ENCODE data around the gene STX1A. TPM values are rescaled to one million over a fixed set of nuclear protein-coding genes. Genes with fewer than 3 reads are reported as not detected.
"Not testable (repeated sequence)": the region's sequence is repeated elsewhere in the genome, so short reads cannot be mapped to it uniquely, and the experiment has no call there.

Gene STX1A
- total and polyA plus RNA-seq, 2 experiments from 2014 or later: 10.9 to 12.0 TPM

- no peak overlapping the region for H2AFZ ChIP-seq
- in situ Hi-C loops (cut with MboI): no loop called here
- H3K36me3 ChIP-seq (ENCODE audit: low read depth): no peaks in the 10 kb centered on the region
- H3K79me2 ChIP-seq (ENCODE audit: insufficient read depth): no peaks in the 10 kb centered on the region
- no peak overlapping the region for H3K4me2 ChIP-seq (ENCODE audit: unreplicated experiment)
- H3K27ac ChIP-seq: no peak overlapping the region
- 70 to 71% methylated on average over 6 to 8 of the region's 8 CpGs for WGBS, 2 experiments (ENCODE audit: low coverage in 1 of 2, low lambda C conversion rate in 2 of 2, missing lambda C conversion rate in 2 of 2)
- DNase-seq: no peak
- H4K20me1 ChIP-seq (ENCODE audit: insufficient read depth): no peaks in the 10 kb centered on the region
- H3K9me3 ChIP-seq (ENCODE audit: low read depth): no peaks in the 10 kb centered on the region
- TF ChIP-seq EZH2 (IDR thresholded peaks at IDR 0.05; ENCODE audit: insufficient read depth, poor library complexity, severe bottlenecking) (no peak), EZH2phosphoT487 (IDR thresholded peaks at IDR 0.05; ENCODE audit: insufficient read depth, low read depth) (no peak)
- no peak overlapping the region for H3K4me3 ChIP-seq
- no peak overlapping the region for H3K9ac ChIP-seq
- H3K9me2 ChIP-seq (ENCODE audit: insufficient read depth): no peaks in the 10 kb centered on the region
- no peaks in the 10 kb centered on the region for H3F3A ChIP-seq (ENCODE audit: insufficient read depth)
- no peaks in the 10 kb centered on the region; the same call in 1 of the 2 replicates for H3K27me3 ChIP-seq (replicated peaks; ENCODE audit: insufficient read depth)
- H3K4me1 ChIP-seq (ENCODE audit: insufficient read depth): no peaks in the 10 kb centered on the region
Measured at GRCh38 chr7:73659983-73660382, 59.5 kb downstream of the STX1A start.

DNA sequence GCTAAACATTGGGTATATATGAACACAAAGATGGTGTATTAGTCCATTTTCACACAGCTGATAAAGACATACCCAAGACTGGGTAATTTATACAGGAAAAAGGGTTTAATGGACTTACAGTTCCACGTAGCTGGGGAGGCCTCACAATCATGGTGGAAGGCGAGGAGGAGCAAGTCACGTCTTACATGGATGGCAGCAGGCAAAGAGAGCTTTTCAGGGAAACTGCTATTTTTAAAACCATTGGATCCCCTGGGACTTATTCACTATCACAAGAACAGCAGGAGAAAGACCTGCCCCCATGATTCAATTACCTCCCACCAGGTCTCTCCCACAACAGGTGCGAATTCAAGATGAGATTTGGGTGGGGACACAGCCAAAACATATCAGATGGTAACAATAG, 64.2 kb downstream of the STX1A start:
- H3K9me3 ChIP-seq (ENCODE audit: low read depth); H3K4me1 ChIP-seq (ENCODE audit: insufficient read depth); H3K27ac ChIP-seq; H2AFZ ChIP-seq; H3K9ac ChIP-seq; H3K9me2 ChIP-seq (ENCODE audit: insufficient read depth); H3K36me3 ChIP-seq (ENCODE audit: low read depth); DNase-seq; H3F3A ChIP-seq (ENCODE audit: insufficient read depth); H3K4me2 ChIP-seq (ENCODE audit: unreplicated experiment); H3K27me3 ChIP-seq (replicated peaks; ENCODE audit: insufficient read depth); H4K20me1 ChIP-seq (ENCODE audit: insufficient read depth); H3K4me3 ChIP-seq; H3K79me2 ChIP-seq (ENCODE audit: insufficient read depth); in situ Hi-C loops (cut with MboI): not testable (repeated sequence)
- 57 to 70% methylated on average over 4 of the region's 4 CpGs for WGBS, 2 experiments (ENCODE audit: low coverage in 1 of 2, low lambda C conversion rate in 2 of 2, missing lambda C conversion rate in 2 of 2)

GRCh38 chr7:73652541-73652949, 66.9 kb downstream of the STX1A start:
- H4K20me1 ChIP-seq (ENCODE audit: insufficient read depth): no peaks in the 10 kb centered on the region
- in situ Hi-C loops (cut with MboI): no loop called here
- no peak for TF ChIP-seq EZH2 (IDR thresholded peaks at IDR 0.05; ENCODE audit: insufficient read depth, poor library complexity, severe bottlenecking)
- TF ChIP-seq EZH2phosphoT487 (IDR thresholded peaks at IDR 0.05; ENCODE audit: insufficient read depth, low read depth): no peak
- WGBS, 2 experiments (ENCODE audit: low coverage in 1 of 2, low lambda C conversion rate in 2 of 2, missing lambda C conversion rate in 2 of 2): 70 to 77% methylated on average over 11 of the region's 11 CpGs
- no peak overlapping the region for H3K4me3 ChIP-seq
- peaks cover 7% of the 10 kb centered on the region for H3K27me3 ChIP-seq (replicated peaks; ENCODE audit: insufficient read depth)
- no peak overlapping the region for H3K9ac ChIP-seq
- no peak overlapping the region for H2AFZ ChIP-seq
- H3F3A ChIP-seq (ENCODE audit: insufficient read depth): no peaks in the 10 kb centered on the region
- H3K9me2 ChIP-seq (ENCODE audit: insufficient read depth): no peaks in the 10 kb centered on the region
- DNase-seq: no peak
- H3K4me2 ChIP-seq (ENCODE audit: unreplicated experiment): no peak overlapping the region
- H3K4me1 ChIP-seq (ENCODE audit: insufficient read depth): no peaks in the 10 kb centered on the region
- no peaks in the 10 kb centered on the region for H3K9me3 ChIP-seq (ENCODE audit: low read depth)
- H3K36me3 ChIP-seq (ENCODE audit: low read depth): no peaks in the 10 kb centered on the region
- no peak overlapping the region for H3K27ac ChIP-seq
- H3K79me2 ChIP-seq (ENCODE audit: insufficient read depth): no peaks in the 10 kb centered on the region

GRCh38 chr7:73650524-73650923, 68.9 kb downstream of the STX1A start:
- Histone ChIP-seq H3K4me2 (ENCODE audit: unreplicated experiment) (no peak overlapping the region), H4K20me1 (ENCODE audit: insufficient read depth) (no peaks in the 10 kb centered on the region), H3K4me1 (ENCODE audit: insufficient read depth) (no peaks in the 10 kb centered on the region), H3K9me3 (ENCODE audit: low read depth) (no peaks in the 10 kb centered on the region), H3K36me3 (ENCODE audit: low read depth) (no peaks in the 10 kb centered on the region), H3K27ac (no peak overlapping the region), H3K79me2 (ENCODE audit: insufficient read depth) (no peaks in the 10 kb centered on the region), H3K27me3 (replicated peaks; ENCODE audit: insufficient read depth) (peaks cover 25% of the 10 kb centered on the region), H3K9ac (no peak overlapping the region), H3K9me2 (ENCODE audit: insufficient read depth) (no peaks in the 10 kb centered on the region), H3K4me3 (no peak overlapping the region), H2AFZ (no peak overlapping the region), H3F3A (ENCODE audit: insufficient read depth) (no peaks in the 10 kb centered on the region)
- DNase-seq: no peak
- in situ Hi-C loops (cut with MboI): no loop called here
- 48 to 59% methylated on average over 5 of the region's 5 CpGs for WGBS, 2 experiments (ENCODE audit: low coverage in 1 of 2, low lambda C conversion rate in 2 of 2, missing lambda C conversion rate in 2 of 2)
- TF ChIP-seq EZH2 (IDR thresholded peaks at IDR 0.05; ENCODE audit: insufficient read depth, poor library complexity, severe bottlenecking) (no peak), EZH2phosphoT487 (IDR thresholded peaks at IDR 0.05; ENCODE audit: insufficient read depth, low read depth) (no peak)

GRCh38 chr7:73649576-73649975, 69.9 kb downstream of the STX1A start:
- Histone ChIP-seq H3K4me3 (no peak overlapping the region), H3K9me2 (ENCODE audit: insufficient read depth) (no peaks in the 10 kb centered on the region), H3K27me3 (replicated peaks; ENCODE audit: insufficient read depth) (peaks cover 30% of the 10 kb centered on the region), H3K9me3 (ENCODE audit: low read depth) (no peaks in the 10 kb centered on the region), H3K4me2 (ENCODE audit: unreplicated experiment) (no peak overlapping the region), H3K36me3 (ENCODE audit: low read depth) (no peaks in the 10 kb centered on the region), H3K9ac (no peak overlapping the region), H4K20me1 (ENCODE audit: insufficient read depth) (no peaks in the 10 kb centered on the region), H3F3A (ENCODE audit: insufficient read depth) (no peaks in the 10 kb centered on the region), H2AFZ (no peak overlapping the region), H3K27ac (no peak overlapping the region), H3K4me1 (ENCODE audit: insufficient read depth) (no peaks in the 10 kb centered on the region), H3K79me2 (ENCODE audit: insufficient read depth) (no peaks in the 10 kb centered on the region)
- in situ Hi-C loops (cut with MboI): no loop called here
- no peak for DNase-seq
- TF ChIP-seq EZH2 (IDR thresholded peaks at IDR 0.05; ENCODE audit: insufficient read depth, poor library complexity, severe bottlenecking): no peak
- TF ChIP-seq EZH2phosphoT487 (IDR thresholded peaks at IDR 0.05; ENCODE audit: insufficient read depth, low read depth): no peak
- 54 to 57% methylated on average over 9 of the region's 9 CpGs for WGBS, 2 experiments (ENCODE audit: low coverage in 1 of 2, low lambda C conversion rate in 2 of 2, missing lambda C conversion rate in 2 of 2)

MicroRNAs within 50 kb of the gene (microRNA counts, 767-probe panel; counts per million panel counts)
- microRNA hsa-miR-4284: 447 counts per million, percentile 86 among the panel's probes with 10 or more counts

Small RNA genes lying within 50 kb of the gene (microRNA-seq; reads per million reads assigned to microRNA genes)
- not detected for gene MIR4284 (ENCODE audit: borderline number of aligned reads)

Small RNA genes lying within 50 kb of the gene (small RNA-seq; reads per million reads assigned to genes)
- not detected for gene MIR4284 (ENCODE audit: low read depth, low replicate concordance)
- not detected for gene RN7SL265P (ENCODE audit: low read depth, low replicate concordance)

Other genes starting within 250 kb of the STX1A start
- gene BAZ1B, start 197.4 kb downstream of the STX1A start, total RNA-seq (2014; rRNA removed; shearing (Covaris generic)): 41.8 and 49.4 TPM in 2 replicates
- 23.5 and 24.0 TPM in 2 replicates for gene BAZ1B, start 197.4 kb downstream of the STX1A start, polyA plus RNA-seq (2016; fragmentation: Nextera tagmentation; extraction: Ambion mirVana)
- 23.3 and 24.8 TPM in 2 replicates for gene BCL7B, start 162.0 kb downstream of the STX1A start, total RNA-seq (2014; rRNA removed; shearing (Covaris generic))
- 71.8 and 72.6 TPM in 2 replicates for gene BCL7B, start 162.0 kb downstream of the STX1A start, polyA plus RNA-seq (2016; fragmentation: Nextera tagmentation; extraction: Ambion mirVana)
- gene TBL2, start 141.1 kb downstream of the STX1A start, total RNA-seq (2014; rRNA removed; shearing (Covaris generic)): 72.1 and 101 TPM in 2 replicates
- gene TBL2, start 141.1 kb downstream of the STX1A start, polyA plus RNA-seq (2016; fragmentation: Nextera tagmentation; extraction: Ambion mirVana): 69.7 and 78.0 TPM in 2 replicates
- not detected in 2 replicates for gene MLXIPL, start 95.1 kb downstream of the STX1A start, total RNA-seq (2014; rRNA removed; shearing (Covaris generic))
- not detected in 2 replicates for gene MLXIPL, start 95.1 kb downstream of the STX1A start, polyA plus RNA-seq (2016; fragmentation: Nextera tagmentation; extraction: Ambion mirVana)
- gene VPS37D, start 51.8 kb downstream of the STX1A start, total RNA-seq (2014; rRNA removed; shearing (Covaris generic)): 3.5 and 5.9 TPM in 2 replicates
- gene VPS37D, start 51.8 kb downstream of the STX1A start, polyA plus RNA-seq (2016; fragmentation: Nextera tagmentation; extraction: Ambion mirVana): 1.2 and 1.3 TPM in 2 replicates
- 5.2 and 5.7 TPM in 2 replicates for gene DNAJC30, start 36.2 kb downstream of the STX1A start, total RNA-seq (2014; rRNA removed; shearing (Covaris generic))
- gene DNAJC30, start 36.2 kb downstream of the STX1A start, polyA plus RNA-seq (2016; fragmentation: Nextera tagmentation; extraction: Ambion mirVana): 12.7 and 14.3 TPM in 2 replicates
- gene BUD23, start 36.1 kb downstream of the STX1A start, total RNA-seq (2014; rRNA removed; shearing (Covaris generic)): 36.2 and 48.2 TPM in 2 replicates
- 95.1 and 98.5 TPM in 2 replicates for gene BUD23, start 36.1 kb downstream of the STX1A start, polyA plus RNA-seq (2016; fragmentation: Nextera tagmentation; extraction: Ambion mirVana)
- gene ABHD11, start 19.1 kb upstream of the STX1A start, total RNA-seq (2014; rRNA removed; shearing (Covaris generic)): 8.9 and 20.8 TPM in 2 replicates
- 17.6 and 18.1 TPM in 2 replicates for gene ABHD11, start 19.1 kb upstream of the STX1A start, polyA plus RNA-seq (2016; fragmentation: Nextera tagmentation; extraction: Ambion mirVana)
- gene CLDN3, start 50.6 kb upstream of the STX1A start, total RNA-seq (2014; rRNA removed; shearing (Covaris generic)): not detected in 2 replicates
- not detected in 2 replicates for gene CLDN3, start 50.6 kb upstream of the STX1A start, polyA plus RNA-seq (2016; fragmentation: Nextera tagmentation; extraction: Ambion mirVana)
- not detected in 2 replicates for gene CLDN4, start 111.3 kb upstream of the STX1A start, total RNA-seq (2014; rRNA removed; shearing (Covaris generic))
- gene CLDN4, start 111.3 kb upstream of the STX1A start, polyA plus RNA-seq (2016; fragmentation: Nextera tagmentation; extraction: Ambion mirVana): 0.06 and 0.10 TPM in 2 replicates
- gene METTL27, start 122.8 kb upstream of the STX1A start, total RNA-seq (2014; rRNA removed; shearing (Covaris generic)): 3.5 and 5.3 TPM in 2 replicates
- gene METTL27, start 122.8 kb upstream of the STX1A start, polyA plus RNA-seq (2016; fragmentation: Nextera tagmentation; extraction: Ambion mirVana): 6.0 and 6.5 TPM in 2 replicates
- not detected in 2 replicates for gene TMEM270, start 141.5 kb upstream of the STX1A start, total RNA-seq (2014; rRNA removed; shearing (Covaris generic))
- not detected in 2 replicates for gene TMEM270, start 141.5 kb upstream of the STX1A start, polyA plus RNA-seq (2016; fragmentation: Nextera tagmentation; extraction: Ambion mirVana)